Activated CD4-positive, alpha-beta T cell treated with anti-CD3 and anti-CD28 coated beads for 24 hours (primary cell): Measurements from ENCODE around the gene DTWD1.
"Not testable (repeated sequence)": the region's sequence is repeated elsewhere in the genome, so short reads cannot be mapped to it uniquely, and the experiment has no call there.

ENCODE experiments used
- DNase-seq, 2 donors: peaks; one replicate each; pipeline ENCODE4 v3.0.0-alpha.2; 2020; ENCODE audit warnings: low read depth in 2 of 2

Gene DTWD1

GRCh38 chr15:49646891-49647290 lies 26.0 kb downstream of the DTWD1 start:
- DNase-seq = no peak

GRCh38 chr15:49649987-49650386 lies 29.1 kb downstream of the DTWD1 start:
- no peak for DNase-seq

GRCh38 chr15:49650676-49651075 lies 29.8 kb downstream of the DTWD1 start:
- no peak for DNase-seq

GRCh38 chr15:49652922-49653321 lies 32.1 kb downstream of the DTWD1 start:
- DNase-seq = no peak

- no peak for DNase-seq
Observed at GRCh38 chr15:49656734-49657133, 35.9 kb downstream of the DTWD1 start.

GRCh38 chr15:49664716-49665115 lies 43.9 kb downstream of the DTWD1 start:
- no peak for DNase-seq

- not testable (repeated sequence) for DNase-seq
Observed at GRCh38 chr15:49666486-49666885, 45.6 kb downstream of the DTWD1 start.

- DNase-seq = no peak
Observed at GRCh38 chr15:49669288-49669687, 48.4 kb downstream of the DTWD1 start.

- no peak for DNase-seq
Observed at GRCh38 chr15:49673861-49674260, 53.0 kb downstream of the DTWD1 start.

- DNase-seq = no peak
Observed at GRCh38 chr15:49674370-49674769, 53.5 kb downstream of the DTWD1 start.

- DNase-seq = no peak
Observed at GRCh38 chr15:49675041-49675440, 54.2 kb downstream of the DTWD1 start.

GRCh38 chr15:49678655-49679054 lies 57.8 kb downstream of the DTWD1 start:
- DNase-seq = no peak

- no peak for DNase-seq
Observed at GRCh38 chr15:49686599-49686998, 65.8 kb downstream of the DTWD1 start.

- DNase-seq = no peak
Observed at GRCh38 chr15:49688135-49688790, 67.4 kb downstream of the DTWD1 start.

GRCh38 chr15:49692514-49693090 lies 71.8 kb downstream of the DTWD1 start:
- DNase-seq = no peak

- no peak for DNase-seq
Observed at GRCh38 chr15:49693498-49693897, 72.7 kb downstream of the DTWD1 start.

GRCh38 chr15:49696433-49696832 lies 75.6 kb downstream of the DTWD1 start:
- DNase-seq = no peak

GRCh38 chr15:49697121-49697520 lies 76.3 kb downstream of the DTWD1 start:
- no peak for DNase-seq

- DNase-seq = not testable (repeated sequence)
Observed at GRCh38 chr15:49702982-49703381, 82.1 kb downstream of the DTWD1 start.
